ENCODE results near the gene CACNA1E. TPM values are rescaled to one million over a fixed set of nuclear protein-coding genes. Genes with fewer than 3 reads are reported as not detected.

Gene CACNA1E
- total RNA-seq, 1 experiment from 2014 or later: not detected

DNA sequence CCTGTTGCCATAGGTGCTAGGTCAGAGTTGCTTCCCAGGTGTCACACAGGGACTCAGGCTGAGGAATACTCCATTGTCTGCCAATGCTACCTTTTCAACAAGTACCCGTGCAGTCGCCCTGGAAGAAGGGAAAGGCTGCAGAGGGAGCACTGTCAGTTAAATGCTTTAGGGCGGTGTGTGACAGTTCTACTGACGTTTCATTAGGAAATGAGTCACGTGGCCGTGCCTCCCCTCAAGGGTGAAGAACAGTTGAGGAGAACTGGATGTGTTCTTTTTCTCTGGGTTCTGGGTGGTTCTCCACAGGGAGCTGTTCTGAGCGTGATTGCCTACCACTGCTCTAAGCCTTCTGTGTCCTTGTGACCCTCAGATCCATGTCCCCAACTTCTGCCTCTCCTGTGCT lies 197.6 kb downstream of the CACNA1E start:
- DNase-seq (ENCODE audit: low read depth): no peak

DNA sequence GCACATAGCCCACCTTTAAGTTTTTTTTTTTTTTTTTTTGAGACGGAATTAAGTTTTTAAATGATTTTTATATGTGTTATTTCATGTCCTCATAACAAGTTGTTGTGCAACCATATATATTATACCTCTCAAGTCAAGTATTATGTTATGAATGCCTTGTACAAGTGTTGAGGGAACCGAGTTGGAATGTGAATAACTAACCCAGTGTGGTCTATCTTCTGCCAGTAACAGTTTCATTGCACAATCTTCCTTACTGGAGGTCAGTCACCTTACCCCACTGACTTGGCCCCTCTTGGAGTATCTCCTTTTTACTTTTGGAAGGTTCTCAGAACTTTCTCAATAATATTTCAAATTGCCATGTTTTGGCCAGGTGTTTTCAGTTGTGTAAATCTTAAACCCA lies 201.9 kb downstream of the CACNA1E start:
- DNase-seq (ENCODE audit: low read depth): no peak

DNA sequence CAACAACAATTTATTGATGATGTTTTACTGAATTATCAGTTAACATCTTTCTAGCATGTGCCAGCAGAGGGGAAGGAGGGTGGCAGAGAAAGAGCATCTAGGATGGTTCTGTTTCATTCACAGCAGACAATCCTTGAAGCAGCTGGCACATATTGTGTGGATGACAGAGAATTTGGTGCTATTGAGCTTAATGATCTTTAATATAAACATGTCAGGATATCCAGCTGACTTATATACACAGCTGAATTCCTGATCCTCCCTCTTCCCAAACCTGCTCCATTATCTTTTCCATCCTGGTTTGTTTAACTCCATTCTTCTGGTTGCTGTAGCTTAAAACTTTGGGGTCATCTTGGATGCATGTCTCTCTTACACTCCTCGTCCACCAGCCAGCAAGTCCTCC lies 218.6 kb downstream of the CACNA1E start:
- no peak for DNase-seq (ENCODE audit: low read depth)

DNA sequence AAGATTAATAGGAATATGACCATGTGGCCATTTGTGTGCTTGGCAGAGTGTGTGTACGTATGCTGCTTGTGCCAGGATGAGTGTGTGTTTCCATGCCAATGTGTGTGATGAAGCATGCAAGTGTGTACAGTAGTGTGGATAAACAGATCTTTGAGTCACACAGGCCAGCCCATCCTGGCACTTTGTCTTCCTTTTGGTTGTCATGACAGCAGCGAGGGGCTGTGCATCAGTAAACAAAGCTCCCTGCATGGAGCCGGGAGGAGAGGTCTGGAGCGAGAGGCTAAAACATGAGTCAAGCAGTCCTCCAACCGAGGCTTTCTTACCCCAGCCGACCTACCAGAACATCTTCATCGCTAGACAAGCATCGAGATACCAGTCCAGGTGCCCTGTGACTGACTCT lies 221.2 kb downstream of the CACNA1E start:
- DNase-seq (ENCODE audit: low read depth): peak; percentile 9

GRCh38 chr1:181711820-181712219 lies 228.5 kb downstream of the CACNA1E start:
- DNase-seq (ENCODE audit: low read depth): no peak

DNA sequence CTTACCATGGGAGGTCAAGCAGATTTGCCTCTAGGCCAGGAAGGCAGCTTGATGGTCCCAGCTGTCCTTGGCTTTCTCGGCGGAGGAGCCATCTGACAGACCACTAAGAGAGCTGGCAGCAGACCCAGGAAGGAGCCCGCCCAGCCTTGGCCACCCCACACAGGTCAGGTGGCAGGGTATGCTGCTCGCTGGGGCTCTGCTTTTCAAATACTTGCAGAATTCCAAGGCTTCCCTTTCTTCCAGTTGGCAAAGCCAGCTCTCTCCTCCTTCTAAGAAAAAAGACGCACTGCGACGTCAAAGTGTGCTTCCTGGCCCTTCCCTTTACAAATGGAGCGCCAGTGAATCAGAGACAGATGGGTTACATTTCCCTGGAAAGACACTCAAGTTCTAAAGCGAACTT lies 229.4 kb downstream of the CACNA1E start:
- no peak for DNase-seq (ENCODE audit: low read depth)

DNA sequence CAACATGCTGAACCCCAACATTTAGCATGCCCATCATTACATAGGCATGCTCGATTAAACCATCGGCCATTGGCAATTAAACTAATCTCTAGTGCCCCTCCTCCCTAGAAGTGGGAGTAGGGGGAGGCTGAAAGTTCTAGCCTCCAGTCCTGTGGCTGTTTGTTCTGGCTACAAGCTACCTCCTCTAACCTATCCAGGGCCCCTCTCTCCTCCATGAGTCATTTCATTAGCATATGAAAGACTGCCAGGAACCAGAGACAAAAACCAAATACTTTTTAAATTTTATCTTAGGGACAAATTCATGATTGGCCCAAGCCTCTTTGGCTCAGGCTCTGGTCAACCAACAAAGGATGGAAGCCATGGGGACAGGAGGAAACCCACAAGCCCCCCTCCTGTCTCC lies 231.1 kb downstream of the CACNA1E start:
- DNase-seq (ENCODE audit: low read depth): peak; percentile 1

GRCh38 chr1:181718034-181718433 lies 234.7 kb downstream of the CACNA1E start:
- DNase-seq (ENCODE audit: low read depth): no peak

DNA sequence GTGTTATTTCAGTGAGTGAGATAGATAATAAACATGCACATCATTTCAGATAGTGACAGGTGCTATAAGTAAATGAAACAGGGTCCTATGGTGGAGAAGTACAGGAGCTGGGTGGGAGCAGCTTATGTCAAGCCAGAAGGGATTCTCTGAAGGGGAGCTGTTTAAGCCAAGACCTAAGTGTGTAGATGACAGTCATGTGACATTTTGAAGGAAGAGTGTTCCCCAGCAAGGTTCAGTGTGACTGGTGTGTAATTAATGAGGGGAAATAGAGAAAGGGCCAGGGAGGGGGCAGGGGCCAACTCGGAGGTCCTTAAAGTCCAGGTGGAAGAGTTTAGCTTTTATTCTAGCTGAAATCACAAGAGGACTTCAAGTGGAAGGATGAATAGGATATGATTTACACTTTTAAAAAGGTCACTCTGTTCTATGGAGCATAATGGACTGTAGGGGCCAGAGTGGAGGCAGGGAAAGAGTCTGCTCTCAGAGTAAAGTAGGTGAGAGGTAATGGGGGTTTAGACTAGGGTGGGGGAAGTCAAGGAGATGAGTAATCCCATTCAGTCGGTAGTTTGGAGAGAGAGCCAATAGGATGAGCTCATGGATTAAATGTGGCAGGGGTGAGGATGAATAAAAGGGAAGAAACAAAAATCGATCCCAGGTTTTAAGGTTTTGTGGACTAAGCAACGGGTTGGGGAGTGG lies 243.1 kb downstream of the CACNA1E start:
- DNase-seq (ENCODE audit: low read depth): no peak

- DNase-seq (ENCODE audit: low read depth): no peak
Observed at GRCh38 chr1:181730606-181731005, 247.3 kb downstream of the CACNA1E start.

- DNase-seq (ENCODE audit: low read depth): no peak
Observed at GRCh38 chr1:181732218-181732990, 249.1 kb downstream of the CACNA1E start.

DNA sequence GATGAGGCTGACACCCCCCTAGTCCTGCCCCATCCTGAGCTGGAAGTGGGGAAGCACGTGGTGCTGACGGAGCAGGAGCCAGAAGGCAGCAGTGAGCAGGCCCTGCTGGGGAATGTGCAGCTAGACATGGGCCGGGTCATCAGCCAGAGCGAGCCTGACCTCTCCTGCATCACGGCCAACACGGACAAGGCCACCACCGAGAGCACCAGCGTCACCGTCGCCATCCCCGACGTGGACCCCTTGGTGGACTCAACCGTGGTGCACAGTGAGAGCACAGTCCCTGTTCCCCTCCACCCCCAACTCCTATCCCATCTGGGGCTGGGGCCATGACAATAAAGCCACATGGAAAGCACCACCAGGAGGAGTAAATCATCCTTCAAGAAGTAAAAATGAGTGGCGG lies 250.2 kb downstream of the CACNA1E start:
- no peak for DNase-seq (ENCODE audit: low read depth)

DNA sequence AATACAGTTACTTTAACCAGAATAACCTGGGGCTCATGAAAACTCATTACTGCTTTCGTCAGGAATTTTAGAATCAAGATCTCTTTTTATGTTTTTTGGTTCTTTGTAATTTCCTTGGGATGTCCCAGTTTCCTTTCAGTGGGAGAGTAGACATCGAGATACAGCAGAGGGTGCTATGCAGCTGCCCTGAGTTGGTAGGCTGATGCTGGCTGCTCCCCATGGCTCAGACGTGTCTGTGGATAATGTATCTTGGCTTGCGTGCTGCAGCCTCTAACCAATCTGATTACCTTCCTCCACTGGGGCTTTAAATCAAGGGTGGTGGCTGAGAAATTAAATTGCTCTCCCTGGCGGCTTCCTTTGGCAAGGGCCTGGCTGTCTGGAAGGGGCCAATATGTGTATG lies 253.7 kb downstream of the CACNA1E start:
- DNase-seq (ENCODE audit: low read depth): no peak

DNA sequence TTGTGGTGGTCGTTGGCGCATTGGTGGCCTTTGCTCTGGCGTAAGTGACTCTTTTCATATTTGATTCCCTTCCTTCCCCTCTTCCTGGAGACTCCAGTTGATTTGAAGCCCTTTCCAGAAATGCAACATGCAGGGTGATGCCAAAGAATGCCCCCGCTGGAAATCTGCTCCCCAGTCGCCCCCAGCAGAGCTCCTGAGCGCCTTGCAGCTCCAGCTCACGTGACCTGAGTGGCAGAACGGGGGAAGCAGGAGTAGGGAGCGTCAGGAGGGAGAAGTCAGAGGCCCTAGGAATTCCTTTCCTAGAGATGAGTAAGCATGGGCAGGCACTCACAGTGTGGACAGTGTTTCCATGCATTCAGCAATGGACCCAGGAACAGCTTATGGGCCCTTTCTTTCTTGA lies 255.9 kb downstream of the CACNA1E start:
- no peak for DNase-seq (ENCODE audit: low read depth)

DNA sequence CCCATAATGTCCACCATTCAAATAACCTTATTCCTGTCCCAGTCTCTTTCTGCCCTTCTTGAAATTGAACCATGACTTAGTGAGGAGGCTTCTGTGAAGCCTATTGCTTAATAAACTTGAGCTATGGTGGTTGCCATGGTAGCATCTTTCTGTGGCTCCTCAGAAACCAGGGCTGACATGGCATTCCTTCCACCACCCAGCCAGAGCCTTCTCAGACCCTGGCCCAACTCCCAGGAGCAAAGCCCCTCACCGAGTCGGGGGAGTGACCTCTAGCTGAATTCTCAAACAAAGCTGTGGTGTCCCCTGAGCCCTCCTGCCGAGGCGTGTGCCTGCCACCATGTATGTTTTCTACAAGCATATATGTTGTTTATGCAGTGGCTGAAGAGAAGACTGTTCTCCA lies 259.1 kb downstream of the CACNA1E start:
- peak; percentile 12 for DNase-seq (ENCODE audit: low read depth)

DNA sequence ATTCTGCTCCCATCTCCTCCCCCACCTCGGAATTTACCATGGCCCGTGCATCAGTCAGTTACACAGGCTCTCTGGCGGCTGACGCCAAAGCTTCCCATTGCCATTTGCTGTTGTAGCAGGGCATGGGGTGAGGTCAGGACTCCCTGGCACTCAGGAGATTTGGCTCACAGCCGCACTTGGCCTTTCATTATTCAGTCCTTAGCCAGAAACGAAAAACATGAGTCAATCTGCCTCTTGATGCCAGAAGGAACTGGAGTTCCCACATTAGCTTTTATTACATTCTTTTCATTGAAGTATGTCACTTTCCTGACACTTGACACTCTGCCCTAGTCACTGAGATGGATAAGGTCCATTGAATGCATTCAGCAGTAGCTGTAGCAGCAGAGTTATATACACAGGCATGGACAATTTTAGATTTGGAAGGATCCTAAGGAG lies 260.6 kb downstream of the CACNA1E start:
- DNase-seq (ENCODE audit: low read depth): peak; percentile 54

GRCh38 chr1:181746224-181746623 lies 262.9 kb downstream of the CACNA1E start:
- DNase-seq (ENCODE audit: low read depth): no peak

GRCh38 chr1:181748013-181748412 lies 264.7 kb downstream of the CACNA1E start:
- no peak for DNase-seq (ENCODE audit: low read depth)

DNA sequence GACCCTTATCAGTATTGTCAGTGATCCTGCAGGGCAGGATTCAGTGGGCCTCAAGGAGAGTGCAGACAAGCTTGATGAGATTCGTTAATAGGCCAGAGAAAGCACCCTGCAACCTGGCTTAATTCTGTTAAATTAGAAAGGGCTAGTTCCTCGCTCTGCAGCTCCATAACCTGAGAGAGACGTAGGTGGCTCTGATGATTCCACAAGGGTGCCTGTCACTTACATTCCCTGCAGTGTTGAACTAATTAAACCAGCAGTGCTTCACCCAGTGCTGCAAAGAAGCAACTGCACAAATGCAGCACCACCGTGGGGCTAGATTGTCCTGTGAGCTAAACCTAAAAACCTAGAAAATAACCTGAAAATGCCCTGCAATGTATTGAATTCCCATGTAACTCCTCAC lies 270.8 kb downstream of the CACNA1E start:
- no peak for DNase-seq (ENCODE audit: low read depth)

GRCh38 chr1:181759481-181759880 lies 276.2 kb downstream of the CACNA1E start:
- no peak for DNase-seq (ENCODE audit: low read depth)

DNA sequence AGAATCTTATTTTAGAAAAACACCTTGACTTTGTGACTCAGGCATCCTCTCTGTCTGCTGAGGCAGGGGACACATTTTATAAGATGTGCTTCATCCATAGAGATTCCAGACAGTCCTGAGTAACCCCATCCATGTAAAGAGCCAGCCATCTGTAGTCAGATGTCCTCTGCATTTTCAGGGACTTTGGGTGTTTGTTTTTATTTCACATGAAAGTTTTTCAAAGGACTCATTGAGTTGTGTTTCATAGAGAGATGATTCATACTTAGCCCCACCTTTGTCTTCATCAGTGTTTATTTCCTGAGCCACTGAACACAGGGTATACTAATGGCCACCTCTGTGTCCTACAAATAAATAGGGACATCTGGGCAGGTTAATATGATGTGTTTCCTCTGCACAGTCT lies 280.4 kb downstream of the CACNA1E start:
- DNase-seq (ENCODE audit: low read depth): no peak

- DNase-seq (ENCODE audit: low read depth): no peak
Observed at GRCh38 chr1:181765451-181766026, 282.2 kb downstream of the CACNA1E start.
